Right lobe of liver (tissue), 4 donors: ENCODE data around the gene NLGN1.

Experiments
- CTCF ChIP-seq, 4 donors: fragments of 200-600 bp in 3 of 4; fragments of 450-650 bp in 1 of 4; IDR thresholded peaks; one replicate each; pipeline versions ENCODE4 v1.5.1 to v1.8.0; 2016 to 2022; ENCODE audit warnings: antibody characterized with exemption in 4 of 4, mild to moderate bottlenecking in 2 of 4
- POLR2A ChIP-seq: fragments of 450-650 bp; IDR thresholded peaks from one replicate; pipeline ENCODE4 v1.6.1; 2017; ENCODE audit warnings: antibody characterized with exemption, mild to moderate bottlenecking
- donor health status: DM: no; HTN: no; CAD: no.
- donor health status: DM: no; HTN: no; CAD: no.
- donor health status: DM: no; HTN: yes; CAD: no.

- TF ChIP-seq CTCF (IDR thresholded peaks at IDR 0.05) (no peak), POLR2A (no peak)
Observed at GRCh38 chr3:173796890-173797289, 399.3 kb downstream of the NLGN1 start.
